HG02852 (cell line): Measurements from ENCODE around the gene CCDC112.
"Not testable (repeated sequence)": the region's sequence is repeated elsewhere in the genome, so short reads cannot be mapped to it uniquely, and the experiment has no call there.

Source experiments
- ATAC-seq: cut with Tn5 transposase; IDR thresholded peaks from one replicate; pipeline ENCODE4 v1.9.1; 2021; ENCODE audit warnings: mild to moderate bottlenecking, moderate library complexity; ENCODE audit not compliant: unreplicated experiment

CCDC112 gene

DNA sequence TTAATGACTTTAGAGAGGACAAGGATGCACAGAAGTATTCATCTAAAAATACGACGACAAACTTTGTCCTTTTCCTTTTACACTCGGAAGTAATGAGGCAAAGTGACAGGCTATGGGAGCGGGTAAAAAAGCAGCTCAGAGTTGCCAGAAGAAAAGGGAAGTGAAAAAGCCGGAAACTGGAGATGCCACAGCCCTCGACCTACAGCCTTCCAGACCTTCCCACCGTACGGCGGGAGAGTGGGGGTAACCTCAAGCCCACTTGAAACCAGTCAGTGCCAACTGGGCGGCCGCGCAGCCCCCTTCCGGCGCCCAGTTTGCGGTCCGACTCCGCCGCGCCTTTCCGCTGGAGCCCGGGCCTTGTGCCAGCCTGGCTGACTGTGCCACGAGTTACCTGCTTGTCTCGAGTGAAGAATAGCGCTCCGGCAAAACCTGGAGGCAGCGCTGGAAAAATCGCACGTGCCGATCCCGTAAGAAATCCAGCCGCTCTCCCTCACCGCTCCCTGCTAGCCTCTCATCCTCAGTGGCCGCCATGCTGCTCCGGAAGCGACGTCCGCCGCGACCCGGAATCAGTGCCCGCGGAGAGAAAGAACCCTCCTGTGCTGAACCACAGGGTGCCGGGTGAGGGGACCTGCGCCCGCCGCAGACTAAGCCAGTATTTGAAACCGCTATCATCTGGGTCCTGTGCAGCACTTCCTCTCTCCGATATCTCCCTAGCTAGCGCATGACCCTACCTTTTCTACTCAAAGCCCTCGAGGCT, 34.0 kb downstream of the CCDC112 start, which contains the start of gene PGGT1B:
Gene PGGT1B (minus strand): TSS at position 557 of the 757 bp plus-strand sequence. CDS start 26 bp downstream, at position 531.
- ATAC-seq: peak; percentile 91

- ATAC-seq: peak; percentile 46
These were observed 34.5 kb downstream of the CCDC112 start for GRCh38 chr5:115262011-115262320.

DNA sequence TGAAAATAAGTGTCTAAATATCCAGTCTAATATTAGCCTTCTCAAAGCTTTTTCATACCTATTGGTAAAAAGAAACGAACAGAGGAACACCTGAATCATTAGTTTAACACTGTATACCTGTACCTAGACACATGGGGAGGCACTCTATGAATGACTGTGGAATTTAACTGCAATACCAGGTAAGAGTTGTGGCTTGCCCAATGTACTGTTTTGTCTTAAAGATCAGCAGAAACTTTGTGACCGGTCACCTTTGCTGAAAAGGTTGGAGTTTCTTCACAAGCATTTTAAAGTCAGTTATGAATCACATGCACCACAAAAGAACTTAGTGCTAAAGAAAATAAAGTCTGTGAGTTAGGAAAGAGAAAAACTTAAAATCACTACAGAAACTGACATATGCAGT, 36.2 kb downstream of the CCDC112 start:
- ATAC-seq: no peak

- ATAC-seq: no peak
These were observed 38.5 kb downstream of the CCDC112 start for GRCh38 chr5:115257981-115258380.

DNA sequence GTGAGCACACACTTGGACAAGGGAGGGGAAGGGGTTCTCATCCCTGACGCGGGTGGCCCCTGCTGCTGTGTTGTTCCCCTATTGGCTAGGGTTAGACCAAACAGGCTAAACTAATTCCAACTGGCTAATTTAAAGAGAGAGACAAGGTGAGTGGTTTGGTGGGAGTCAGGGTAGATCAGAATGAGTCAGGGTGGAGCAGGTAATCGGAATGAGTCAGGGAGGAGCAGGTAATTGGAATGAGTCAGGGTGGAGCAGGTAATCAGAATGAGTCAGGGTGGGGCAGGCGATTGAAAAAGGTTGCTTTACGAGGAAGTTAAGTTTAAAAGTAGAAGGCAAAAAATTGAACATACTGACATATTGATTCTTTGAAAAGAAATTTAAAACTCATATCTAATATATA, 47.1 kb downstream of the CCDC112 start:
- ATAC-seq: not testable (repeated sequence)

GRCh38 chr5:115246361-115246991, 50.0 kb downstream of the CCDC112 start:
- peak; percentile 60 for ATAC-seq

DNA sequence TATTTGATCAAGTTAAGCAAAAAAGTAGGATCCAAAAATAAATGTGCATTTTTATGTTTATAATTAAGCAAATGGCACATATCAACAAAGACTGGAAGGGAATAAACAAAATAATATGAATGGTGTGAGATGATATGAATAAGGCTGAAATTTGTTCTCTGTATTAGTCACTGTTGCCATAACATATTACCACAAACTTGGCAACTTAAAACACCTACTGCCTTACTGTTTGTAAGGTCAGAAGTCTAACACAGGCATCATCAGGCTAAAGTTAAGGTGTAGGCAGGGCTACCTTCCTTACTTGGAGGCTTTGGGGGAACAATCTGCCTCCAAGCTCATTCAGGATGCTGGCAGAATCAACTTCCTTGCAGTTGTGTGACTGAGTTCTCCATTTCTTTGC, 53.0 kb downstream of the CCDC112 start:
- peak; percentile 77 for ATAC-seq

GRCh38 chr5:115241881-115242642, 54.4 kb downstream of the CCDC112 start:
- ATAC-seq: no peak

GRCh38 chr5:115237066-115237465, 59.4 kb downstream of the CCDC112 start:
- no peak for ATAC-seq

- no peak for ATAC-seq
These were observed 59.9 kb downstream of the CCDC112 start for GRCh38 chr5:115236599-115236998.

GRCh38 chr5:115231598-115231997, 64.9 kb downstream of the CCDC112 start:
- no peak for ATAC-seq

DNA sequence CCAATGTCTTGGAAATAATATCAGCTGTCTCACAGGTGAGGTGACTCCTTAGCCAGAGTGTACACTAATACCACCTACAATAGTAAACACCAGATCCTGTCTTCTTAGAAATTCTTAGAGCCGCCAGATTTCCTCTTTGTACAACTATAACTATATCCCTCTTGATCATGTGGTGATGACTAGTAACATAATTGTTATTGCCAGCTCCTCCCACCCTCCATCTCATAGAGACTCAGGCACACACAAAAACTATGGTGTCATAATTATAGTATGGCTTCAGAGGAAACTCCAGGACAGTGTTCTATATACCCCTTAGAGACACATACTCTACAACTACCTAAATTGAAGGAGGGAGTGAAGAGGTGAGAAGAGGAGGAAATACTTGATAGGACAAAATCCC, 66.8 kb downstream of the CCDC112 start:
- no peak for ATAC-seq

- no peak for ATAC-seq
These were observed 69.2 kb downstream of the CCDC112 start for GRCh38 chr5:115227281-115227680.
